Measurements from ENCODE around the gene SLC35F5.
"Not testable (repeated sequence)": the region's sequence is repeated elsewhere in the genome, so short reads cannot be mapped to it uniquely, and the experiment has no call there.

Gene SLC35F5

DNA sequence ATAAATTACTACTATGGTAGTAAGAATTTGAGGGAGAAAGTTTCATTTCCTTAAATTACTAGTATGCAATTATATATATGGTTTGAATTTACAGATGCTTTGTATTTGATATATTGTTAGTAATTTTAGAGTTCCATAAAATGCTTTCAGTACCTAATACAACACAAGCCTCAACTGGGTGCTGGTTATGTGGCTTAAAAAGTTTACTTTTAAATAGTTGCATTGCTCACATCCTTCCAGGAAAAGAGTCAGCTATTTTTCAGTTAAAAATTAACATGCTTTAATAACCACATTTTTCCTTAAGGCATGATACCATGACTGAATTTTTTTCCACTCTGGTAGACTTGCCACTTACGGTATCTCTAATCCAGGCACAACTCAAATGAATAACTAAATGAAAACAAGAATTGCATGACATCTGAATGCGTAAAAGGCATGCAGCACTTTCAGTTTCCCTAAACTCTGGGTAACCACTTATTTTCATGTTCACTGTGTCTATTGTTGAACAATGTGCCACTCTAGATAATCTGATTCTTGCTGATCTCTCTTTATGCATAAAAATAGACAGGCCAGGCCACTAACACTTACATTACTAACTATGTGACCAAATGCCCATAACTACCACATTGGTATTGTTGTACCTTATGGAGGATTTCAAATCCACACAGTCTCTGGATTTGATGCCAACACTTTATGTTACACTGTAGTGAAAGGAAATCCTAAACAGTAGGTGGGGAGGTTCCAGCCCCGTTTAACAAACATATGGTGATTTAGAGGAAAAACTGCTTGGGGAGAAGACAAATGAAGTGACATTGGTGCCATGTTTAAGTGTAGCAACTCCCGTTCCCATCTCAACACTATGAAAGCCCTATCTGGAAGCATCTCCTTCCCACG, 35.5 kb upstream of the SLC35F5 start:
- no peak overlapping the region for H3K4me3 ChIP-seq
- intact Hi-C loops (cut with DNase I; ENCODE audit: low total_unique reads) = no loop called here
- H3K4me1 ChIP-seq = no peaks in the 10 kb centered on the region
- no peaks in the 10 kb centered on the region for H3K9me3 ChIP-seq
- H3K27ac ChIP-seq = no peak overlapping the region
- DNase-seq = no peak
- no peaks in the 10 kb centered on the region for H3K36me3 ChIP-seq
- no peak for TF ChIP-seq CTCF (IDR thresholded peaks at IDR 0.05)
- no peaks in the 10 kb centered on the region for H3K27me3 ChIP-seq

- no peak overlapping the region for H3K27ac ChIP-seq
- H3K4me3 ChIP-seq = no peak overlapping the region
- H3K27me3 ChIP-seq = no peaks in the 10 kb centered on the region
- no peaks in the 10 kb centered on the region for H3K36me3 ChIP-seq
- DNase-seq = no peak
- no peaks in the 10 kb centered on the region for H3K4me1 ChIP-seq
- intact Hi-C loops (cut with DNase I; ENCODE audit: low total_unique reads) = no loop called here
- H3K9me3 ChIP-seq = no peaks in the 10 kb centered on the region
- TF ChIP-seq CTCF (IDR thresholded peaks at IDR 0.05) = no peak
Measured at GRCh38 chr2:113784823-113785744, 28.6 kb upstream of the SLC35F5 start.

DNA sequence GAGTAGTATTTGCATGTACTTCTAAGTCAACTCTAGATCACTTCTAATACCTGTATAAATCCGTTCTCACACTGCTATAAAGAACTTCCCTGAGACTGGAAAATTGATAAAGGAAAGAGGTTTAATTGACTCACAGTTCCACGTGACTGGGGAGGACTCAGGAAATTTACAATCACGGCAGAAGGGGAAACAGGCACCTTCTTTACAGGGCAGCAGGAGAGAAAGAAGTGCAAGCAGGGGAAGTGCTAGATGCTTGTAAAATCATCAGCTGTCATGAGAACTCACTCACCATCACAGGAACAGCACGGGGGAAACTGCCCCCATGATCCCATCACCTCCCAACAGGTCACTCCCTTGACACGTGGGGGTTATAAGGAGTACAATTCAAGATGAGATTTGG, 24.0 kb upstream of the SLC35F5 start:
- Histone ChIP-seq H3K9me3 (no peaks in the 10 kb centered on the region), H3K4me1 (no peaks in the 10 kb centered on the region), H3K4me3 (no peak overlapping the region), H3K27me3 (no peaks in the 10 kb centered on the region), H3K27ac (no peak overlapping the region), H3K36me3 (no peaks in the 10 kb centered on the region)
- no peak for DNase-seq
- intact Hi-C loops (cut with DNase I; ENCODE audit: low total_unique reads) = no loop called here
- TF ChIP-seq CTCF (IDR thresholded peaks at IDR 0.05) = no peak

- Histone ChIP-seq H3K9me3 (no peaks in the 10 kb centered on the region), H3K4me1 (no peaks in the 10 kb centered on the region), H3K4me3 (no peak overlapping the region), H3K27ac (no peak overlapping the region), H3K27me3 (no peaks in the 10 kb centered on the region), H3K36me3 (no peaks in the 10 kb centered on the region)
- DNase-seq = no peak
- intact Hi-C loops (cut with DNase I; ENCODE audit: low total_unique reads) = no loop called here
- TF ChIP-seq CTCF (IDR thresholded peaks at IDR 0.05) = no peak
Measured at GRCh38 chr2:113777371-113777770, 20.9 kb upstream of the SLC35F5 start.

DNA sequence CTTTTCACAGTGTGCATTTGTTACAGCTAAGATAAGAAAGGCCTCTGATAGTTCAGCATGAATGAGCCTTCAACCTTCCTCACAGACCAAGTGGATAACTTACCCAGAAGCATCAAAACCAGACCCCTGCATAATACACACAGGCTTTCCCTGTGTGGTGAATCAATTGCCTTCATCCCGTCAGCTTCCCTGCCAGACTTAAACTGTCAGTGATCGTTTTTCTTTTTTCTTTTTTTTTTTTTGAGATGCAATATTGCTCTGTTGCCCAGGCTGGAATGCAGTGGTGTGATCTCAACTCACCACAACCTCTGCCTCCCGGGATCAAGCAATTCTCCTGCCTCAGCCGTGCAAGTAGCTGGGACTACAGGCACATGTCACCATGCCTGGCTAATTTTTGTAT, 20.5 kb upstream of the SLC35F5 start:
- H3K27ac ChIP-seq = no peak overlapping the region
- H3K4me1 ChIP-seq = no peaks in the 10 kb centered on the region
- H3K4me3 ChIP-seq = no peak overlapping the region
- DNase-seq = no peak
- no peaks in the 10 kb centered on the region for H3K9me3 ChIP-seq
- H3K27me3 ChIP-seq = no peaks in the 10 kb centered on the region
- no peak for TF ChIP-seq CTCF (IDR thresholded peaks at IDR 0.05)
- intact Hi-C loops (cut with DNase I; ENCODE audit: low total_unique reads) = no loop called here
- H3K36me3 ChIP-seq = no peaks in the 10 kb centered on the region

GRCh38 chr2:113774616-113775015, 18.2 kb upstream of the SLC35F5 start:
- H3K9me3 ChIP-seq; DNase-seq; H3K4me3 ChIP-seq; H3K36me3 ChIP-seq; intact Hi-C loops (cut with DNase I; ENCODE audit: low total_unique reads); H3K4me1 ChIP-seq; H3K27ac ChIP-seq; H3K27me3 ChIP-seq: not testable (repeated sequence)

Data from tibial artery (tissue), 4 donors.